Measurements from ENCODE around the gene DERL2.
"Not testable (repeated sequence)": the region's sequence is repeated elsewhere in the genome, so short reads cannot be mapped to it uniquely, and the experiment has no call there.

Gene DERL2

GRCh38 chr17:5444209-5444608, 41.8 kb downstream of the DERL2 start:
- no peak overlapping the region for H3K4me3 ChIP-seq (ENCODE audit: low read depth, low read length)
- DNase-seq (ENCODE audit: low read depth): no peak

- H3K4me3 ChIP-seq (ENCODE audit: low read depth, low read length): no peak overlapping the region
- no peak for DNase-seq (ENCODE audit: low read depth)
Measured at GRCh38 chr17:5443728-5444127, 42.2 kb downstream of the DERL2 start.

- no peak for DNase-seq (ENCODE audit: low read depth)
- H3K4me3 ChIP-seq (ENCODE audit: low read depth, low read length): peak overlapping the region; percentile 78
Measured at GRCh38 chr17:5439446-5439764, 46.6 kb downstream of the DERL2 start.

GRCh38 chr17:5438716-5439445, 47.1 kb downstream of the DERL2 start, which contains the start of gene C1QBP:
Gene C1QBP, minus strand, starts transcription at chr17:5439155. Its CDS starts 82 bp downstream, at chr17:5439073.
- peak; percentile 56 for DNase-seq (ENCODE audit: low read depth)
- peak within 1 kb of the TSS; percentile 78 for H3K4me3 ChIP-seq (ENCODE audit: low read depth, low read length)

GRCh38 chr17:5437721-5438317, 48.2 kb downstream of the DERL2 start:
- DNase-seq (ENCODE audit: low read depth): no peak
- H3K4me3 ChIP-seq (ENCODE audit: low read depth, low read length): peak overlapping the region; percentile 78

- not testable (repeated sequence) for H3K4me3 ChIP-seq (ENCODE audit: low read depth, low read length); DNase-seq (ENCODE audit: low read depth)
Measured at GRCh38 chr17:5435781-5436315, 50.1 kb downstream of the DERL2 start.

- H3K4me3 ChIP-seq (ENCODE audit: low read depth, low read length): no peak overlapping the region
- DNase-seq (ENCODE audit: low read depth): no peak
Measured at GRCh38 chr17:5434984-5435383, 51.0 kb downstream of the DERL2 start.

- no peak overlapping the region for H3K4me3 ChIP-seq (ENCODE audit: low read depth, low read length)
- no peak for DNase-seq (ENCODE audit: low read depth)
Measured at GRCh38 chr17:5431949-5432556, 53.9 kb downstream of the DERL2 start.

- H3K4me3 ChIP-seq (ENCODE audit: low read depth, low read length); DNase-seq (ENCODE audit: low read depth): not testable (repeated sequence)
Measured at GRCh38 chr17:5431234-5431633, 54.7 kb downstream of the DERL2 start.

GRCh38 chr17:5430413-5430999, 55.5 kb downstream of the DERL2 start:
- no peak for DNase-seq (ENCODE audit: low read depth)
- no peak overlapping the region for H3K4me3 ChIP-seq (ENCODE audit: low read depth, low read length)

- no peak overlapping the region for H3K4me3 ChIP-seq (ENCODE audit: low read depth, low read length)
- DNase-seq (ENCODE audit: low read depth): no peak
Measured at GRCh38 chr17:5429191-5429887, 56.6 kb downstream of the DERL2 start.

GRCh38 chr17:5425826-5426225, 60.2 kb downstream of the DERL2 start:
- DNase-seq (ENCODE audit: low read depth): no peak
- H3K4me3 ChIP-seq (ENCODE audit: low read depth, low read length): no peak overlapping the region

GRCh38 chr17:5424909-5425308, 61.1 kb downstream of the DERL2 start:
- DNase-seq (ENCODE audit: low read depth): no peak

GRCh38 chr17:5422505-5422904, 63.5 kb downstream of the DERL2 start:
- DNase-seq (ENCODE audit: low read depth): no peak
- H3K4me3 ChIP-seq (ENCODE audit: low read depth, low read length): no peak overlapping the region

More at GRCh38 chr17:5424909-5425308, 61.1 kb downstream of the DERL2 start:
- H3K4me3 ChIP-seq (ENCODE audit: low read depth, low read length): no peak overlapping the region

All from skeletal muscle cell (primary cell).